Uterus (tissue), 4 donors: ENCODE measurements around the gene FUT1. TPM values are rescaled to one million over a fixed set of nuclear protein-coding genes. Genes with fewer than 3 reads are reported as not detected.

Source experiments
- DNase-seq, 2 donors: peaks; one replicate each; pipeline ENCODE4 v3.0.0-alpha.2; 2019 to 2020
- H3K27ac ChIP-seq, 2 donors: fragments of 200-600 bp; sonication (generic); 1 replicate in 1 of 2; 2 replicates in 1 of 2; pipeline ENCODE4 v1.5.1; 2016 to 2018
- H3K27me3 ChIP-seq, 2 donors: fragments of 200-600 bp; sonication (generic); one replicate each; pipeline ENCODE4 v1.5.1; 2018 to 2019; ENCODE audit warnings: control low read depth in 1 of 2
- H3K36me3 ChIP-seq, 2 donors: fragments of 200-600 bp; sonication (generic); one replicate each; pipeline ENCODE4 v1.5.1; 2019; ENCODE audit warnings: control low read depth in 1 of 2
- H3K4me1 ChIP-seq, 2 donors: fragments of 200-600 bp; sonication (generic); one replicate each; pipeline ENCODE4 v1.5.1; 2018 to 2019; ENCODE audit warnings: control low read depth in 1 of 2
- H3K4me3 ChIP-seq, 2 donors: fragments of 200-600 bp; sonication (generic); 1 replicate in 1 of 2; 2 replicates in 1 of 2; pipeline ENCODE4 v1.5.1; 2018 to 2019; ENCODE audit warnings: mild to moderate bottlenecking in 1 of 2
- H3K9me3 ChIP-seq, 2 donors: fragments of 200-600 bp; sonication (generic); one replicate each; pipeline ENCODE4 v1.5.1; 2019; ENCODE audit warnings: control low read depth in 1 of 2
- CTCF ChIP-seq, 4 experiments: fragments of 200-600 bp in 2 of 4; fragments of 450-650 bp in 2 of 4; sonication (generic) in 2 of 4; IDR thresholded peaks; one replicate each; pipeline ENCODE4 v1.5.1; 2016 to 2019; ENCODE audit warnings: antibody characterized with exemption in 4 of 4, mild to moderate bottlenecking in 2 of 4, moderate library complexity in 1 of 4
- POLR2A ChIP-seq, 2 donors: fragments of 450-650 bp; IDR thresholded peaks; one replicate each; pipeline ENCODE4 v1.6.1; 2016; ENCODE audit warnings: antibody characterized with exemption in 2 of 2, mild to moderate bottlenecking in 1 of 2, moderate library complexity in 1 of 2
- intact Hi-C: fragments of 100-400 bp; cut with DNase I; formaldehyde crosslinking; loops from one replicate; pipeline ENCODE4 v1.15.1; 2023; ENCODE audit warnings: low total_unique reads
- total RNA-seq, 4 donors: library from RNA; depleted of rRNA in 3 of 4; stranded (reverse); fragments of >200 nt in 3 of 4; gene quantifications; one replicate each; pipeline versions ENCODE4 v1.1.0 to v1.2.4, GENCODE V29; 2014 to 2023
- donor health status: DM: yes; HTN: yes; CAD: no.

FUT1 gene
- total RNA-seq, 4 donors from 2014 or later: 1.5 to 17.7 (median 4.4) TPM

DNA sequence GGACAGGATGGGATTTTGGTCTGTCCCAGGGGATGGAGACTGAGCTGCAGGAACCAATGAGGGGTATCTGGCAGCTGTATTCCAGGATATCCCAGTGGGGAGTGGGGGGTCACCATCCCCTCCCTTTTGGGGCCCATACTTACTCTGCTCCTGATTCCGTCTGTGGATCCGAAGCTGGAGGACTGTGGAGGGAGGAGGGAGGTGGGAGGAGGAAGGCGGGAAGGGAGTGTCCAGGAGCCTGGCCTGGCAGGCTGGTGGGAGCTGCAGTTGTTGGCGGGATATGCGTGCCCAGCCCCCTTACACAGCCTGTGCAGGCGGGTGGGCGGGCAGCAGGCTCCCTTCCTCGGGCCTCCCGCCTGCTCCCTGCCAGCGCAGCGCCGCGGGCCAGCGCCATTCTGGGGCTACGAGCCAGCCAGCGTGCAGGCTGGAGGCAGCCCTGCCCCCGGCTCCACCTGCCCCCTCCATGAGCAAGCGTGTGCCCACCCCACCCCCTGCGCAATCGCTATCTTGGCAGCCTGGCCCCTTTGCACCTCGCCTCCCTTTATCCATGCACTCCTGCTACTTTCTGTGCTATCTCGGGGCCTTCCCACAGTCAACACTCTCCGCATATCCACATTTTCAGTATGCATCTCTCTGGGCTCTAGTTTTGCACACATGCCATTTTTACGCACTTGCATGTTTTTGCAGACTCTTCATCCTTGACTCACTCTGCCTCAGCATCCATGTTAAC, 35.7 kb downstream of the FUT1 start:
- Histone ChIP-seq H3K27me3 (no peaks in the 10 kb centered on the region), H3K27ac (peak overlapping the region; percentile 83 to 92), H3K36me3 (no peaks in the 10 kb centered on the region), H3K4me3 (peak overlapping the region; percentile 39 to 40), H3K4me1 (peaks cover 0 to 11% of the 10 kb centered on the region in 2 donors), H3K9me3 (no peaks in the 10 kb centered on the region)
- DNase-seq: peak; percentile 81 to 82
- intact Hi-C loops: no loop called here
- TF ChIP-seq CTCF (IDR thresholded peaks at IDR 0.05): no peak
- peak in 1 of 2 donors; percentile 31 for TF ChIP-seq POLR2A (IDR thresholded peaks at IDR 0.05)

DNA sequence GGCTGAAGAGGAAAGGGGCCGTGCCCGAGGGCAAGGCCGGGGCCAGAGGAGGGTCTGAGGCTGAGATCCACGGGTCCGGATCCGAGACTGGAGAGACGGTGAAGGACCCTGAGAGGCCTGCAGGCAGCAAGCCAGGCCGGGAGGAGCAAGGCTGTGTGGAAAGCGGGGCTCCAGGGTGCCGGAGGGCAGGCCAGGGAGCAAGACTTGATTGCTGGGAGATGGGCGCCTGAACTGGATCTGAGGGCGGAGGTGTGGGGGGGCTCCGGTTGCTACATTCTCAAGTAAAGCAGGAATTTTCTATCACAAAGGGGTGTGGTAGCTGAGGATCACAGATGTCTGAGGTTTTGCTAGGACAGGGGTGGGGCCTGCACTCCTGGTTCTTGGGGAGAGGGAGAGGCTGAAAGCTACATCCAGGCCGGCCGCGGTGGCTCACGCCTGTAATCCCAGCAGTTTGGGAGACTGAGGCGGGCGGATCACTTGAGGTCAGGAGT, 36.7 kb downstream of the FUT1 start:
- peak overlapping the region; percentile 83 to 92 for H3K27ac ChIP-seq
- DNase-seq: peak; percentile 51 to 63
- H3K27me3 ChIP-seq: no peaks in the 10 kb centered on the region
- intact Hi-C loops: no loop called here
- TF ChIP-seq CTCF (IDR thresholded peaks at IDR 0.05) (no peak), POLR2A (IDR thresholded peaks at IDR 0.05) (no peak)
- H3K4me3 ChIP-seq: peak overlapping the region; percentile 39 to 40
- H3K9me3 ChIP-seq: peaks cover 0 to 4% of the 10 kb centered on the region in 2 donors
- H3K36me3 ChIP-seq: no peaks in the 10 kb centered on the region
- H3K4me1 ChIP-seq: peaks cover 0 to 11% of the 10 kb centered on the region in 2 donors

DNA sequence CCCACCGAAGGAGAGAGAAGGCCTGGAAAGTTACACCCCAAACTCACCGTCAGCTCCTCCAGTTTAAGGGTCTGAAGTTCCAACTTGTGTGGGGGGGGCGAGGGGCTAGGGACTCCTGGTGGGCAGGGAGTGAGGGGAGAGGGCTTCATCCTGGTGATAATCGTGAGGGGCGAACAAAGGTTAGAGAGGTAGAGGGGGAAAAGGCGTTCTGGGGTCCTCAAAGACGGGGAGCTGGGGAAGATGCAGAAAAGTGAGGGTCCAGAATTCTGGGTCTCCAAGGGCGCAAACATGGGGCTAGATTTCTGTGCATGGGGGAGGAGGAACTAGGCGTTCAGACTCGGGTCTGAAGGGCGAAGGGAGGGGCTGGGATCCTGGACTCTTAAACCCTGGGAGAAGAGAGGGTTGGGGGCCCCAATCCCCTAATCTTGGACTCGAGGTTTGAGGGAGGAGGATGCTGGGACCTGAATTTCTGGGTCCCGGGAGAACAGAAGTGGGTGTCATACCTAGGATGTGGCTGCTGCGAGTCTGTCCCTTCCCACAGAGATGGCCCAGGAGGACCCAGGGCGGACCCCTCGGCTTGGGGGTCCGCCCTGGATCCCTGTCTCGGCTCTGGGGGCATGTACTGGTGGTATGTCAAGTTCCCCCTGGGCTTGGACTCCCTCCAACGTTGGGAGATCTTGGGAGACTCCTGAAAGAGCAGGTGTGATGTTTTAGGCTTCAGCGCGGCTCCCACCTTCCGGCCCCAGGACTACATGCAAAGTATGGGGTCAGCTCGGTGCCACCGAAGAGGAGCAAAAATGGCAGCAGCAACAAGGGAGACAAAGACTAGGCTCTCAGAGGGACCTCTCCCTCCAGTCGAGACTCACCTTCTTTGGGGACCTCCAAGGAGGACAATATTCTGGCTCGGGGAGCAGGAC, 37.4 kb downstream of the FUT1 start:
- peak in 1 of 2 donors; percentile 58 for DNase-seq
- Histone ChIP-seq H3K27me3 (no peaks in the 10 kb centered on the region), H3K4me3 (peak overlapping the region; percentile 39 to 40), H3K4me1 (peaks cover 0 to 9% of the 10 kb centered on the region in 2 donors), H3K27ac (peak overlapping the region; percentile 83 to 92), H3K36me3 (no peaks in the 10 kb centered on the region), H3K9me3 (peaks cover 0 to 4% of the 10 kb centered on the region in 2 donors)
- TF ChIP-seq CTCF (IDR thresholded peaks at IDR 0.05): no peak
- TF ChIP-seq POLR2A (IDR thresholded peaks at IDR 0.05): no peak
- intact Hi-C loops: no loop called here

- H3K9me3 ChIP-seq: peaks cover 0 to 4% of the 10 kb centered on the region in 2 donors
- peak; percentile 99 to 100 for DNase-seq
- H3K4me3 ChIP-seq: peak overlapping the region; percentile 49 to 66
- TF ChIP-seq CTCF (IDR thresholded peaks at IDR 0.05) (peak in 2 of 4 experiments; percentile 5 to 42), POLR2A (IDR thresholded peaks at IDR 0.05) (peak; percentile 62 to 66)
- peaks cover 0 to 3% of the 10 kb centered on the region in 2 donors for H3K4me1 ChIP-seq
- H3K27ac ChIP-seq: peak overlapping the region; percentile 85 to 92
- no peaks in the 10 kb centered on the region for H3K36me3 ChIP-seq
- no peaks in the 10 kb centered on the region for H3K27me3 ChIP-seq
- intact Hi-C loops: no loop called here
These were observed 38.3 kb downstream of the FUT1 start for GRCh38 chr19:48713864-48714755.
